ENCODE measurements around the gene CDH3. TPM values are rescaled to one million over a fixed set of nuclear protein-coding genes. Genes with fewer than 3 reads are reported as not detected.

Gene CDH3
- total and polyA plus RNA-seq, 2 experiments from 2014 or later = 78.0 to 210 TPM

GRCh38 chr16:68733570-68733969, 88.5 kb downstream of the CDH3 start:
- no peaks in the 10 kb centered on the region for H3K36me3 ChIP-seq (ENCODE audit: insufficient read depth)
- DNase-seq (ENCODE audit: low spot score) = no peak
- Mint-ChIP-seq H3K9me3 (no peaks in the 10 kb centered on the region; the same call in 2 of the 3 replicates), H3K4me1 (peaks cover 28% of the 10 kb centered on the region), H3K27ac (no peak overlapping the region), H3K27me3 (ENCODE audit: insufficient read depth, low read depth, poor library complexity) (peaks cover 6% of the 10 kb centered on the region), H3K36me3 (ENCODE audit: low read depth) (peaks cover 3% of the 10 kb centered on the region), H3K4me3 (no peak overlapping the region)
- no peaks in the 10 kb centered on the region for H3K9me2 ChIP-seq (ENCODE audit: insufficient read depth)
- peaks cover 22% of the 10 kb centered on the region for H3K4me1 ChIP-seq (ENCODE audit: insufficient read depth)
- H3K4me3 ChIP-seq = no peak overlapping the region
- H3K4me2 ChIP-seq = peak overlapping the region; percentile 49; the same call in 1 of the 2 replicates
- H3K27ac ChIP-seq (ENCODE audit: low read depth) = no peak overlapping the region
- H3F3A ChIP-seq (replicated peaks; ENCODE audit: low read depth) = peaks cover 12% of the 10 kb centered on the region
- H3K79me2 ChIP-seq (replicated peaks; ENCODE audit: insufficient read depth) = peaks cover 10% of the 10 kb centered on the region
- no peaks in the 10 kb centered on the region for H3K27me3 ChIP-seq (ENCODE audit: insufficient read depth)
- no peaks in the 10 kb centered on the region for H4K20me1 ChIP-seq (replicated peaks; ENCODE audit: insufficient read depth)
- TF ChIP-seq CREB1 (CRISPR knock-in tag; IDR thresholded peaks at IDR 0.05; ENCODE audit: low read depth) = no peak
- TF ChIP-seq ZNF331 (CRISPR knock-in tag; IDR thresholded peaks at IDR 0.05; ENCODE audit: low read depth) = no peak
- no peak for TF ChIP-seq ZNF114 (CRISPR knock-in tag; IDR thresholded peaks at IDR 0.05)
- TF ChIP-seq REST (IDR thresholded peaks at IDR 0.05; ENCODE audit: unreplicated experiment) = no peak
- TF ChIP-seq EZH2phosphoT487 (IDR thresholded peaks at IDR 0.05; ENCODE audit: unreplicated experiment) = no peak
- no peak for TF ChIP-seq EZH2 (IDR thresholded peaks at IDR 0.05; ENCODE audit: low read depth, unreplicated experiment)
- TF ChIP-seq ETS1 (IDR thresholded peaks at IDR 0.05) = no peak
- no peak for TF ChIP-seq CTCF (conservative IDR thresholded peaks at IDR 0.05; ENCODE audit: low read depth in 2 of 2)
- TF ChIP-seq STAT1 (IDR thresholded peaks at IDR 0.05; ENCODE audit: unreplicated experiment) = no peak
- TF ChIP-seq ZNF462 (CRISPR knock-in tag; IDR thresholded peaks at IDR 0.05) = no peak
- TF ChIP-seq NANOG (IDR thresholded peaks at IDR 0.05; ENCODE audit: borderline replicate concordance) = no peak
- TF ChIP-seq POLR2AphosphoS5 (IDR thresholded peaks at IDR 0.05; ENCODE audit: low read depth) = no peak
- no peak for TF ChIP-seq JUNB (IDR thresholded peaks at IDR 0.05; ENCODE audit: unreplicated experiment)
- no peak for ATAC-seq
- H2AFZ ChIP-seq = no peak overlapping the region

Data from GM23338 (cell line).